HCT116 (cell line): ENCODE measurements around the gene CDC6. TPM values are rescaled to one million over a fixed set of nuclear protein-coding genes. Genes with fewer than 3 reads are reported as not detected.
A peak's percentile ranks its signal among the peaks of the same experiment; 100 is the strongest.

Experiments used
- ATAC-seq: fragments of 200-7000 bp; cut with Tn5 transposase; 2 replicates; pipeline ENCODE4 v1.9.1; 2020; ENCODE audit warnings: mild to moderate bottlenecking, moderate library complexity
- BruUV-seq: library from RNA; stranded (reverse); fragments of 400-500 nt; replicated peaks from 2 replicates; lab custom pipeline; 2021; lab: Mats Ljungman, UMichigan
- CTCF ChIA-PET: fragments of 300-600 bp; sonication (Branson Sonifier 250); formaldehyde crosslinking; loops from one replicate; lab custom pipeline; 2021; ENCODE audit warnings: antibody characterized with exemption; lab: Charles Lee
- POLR2A ChIA-PET: fragments of 300-600, 350-600 bp; sonication (Branson Sonifier 250); formaldehyde crosslinking; loops from one replicate; lab custom pipeline; 2021; ENCODE audit warnings: antibody characterized with exemption; lab: Charles Lee
- RAD21 ChIA-PET, 2 experiments: fragments of 300-600 bp; sonication (Branson Sonifier 250); formaldehyde crosslinking; loops; one replicate each; lab custom pipeline; 2023; ENCODE audit warnings: low total read pairs in 2 of 2; ENCODE audit not compliant: uncharacterized antibody in 2 of 2, unreplicated experiment in 2 of 2, low non-redundant PET in 1 of 2; lab: Charles Lee
- DNase-seq: peaks from one replicate; pipeline ENCODE4 v3.0.0-alpha.2; 2010; ENCODE audit warnings: low read depth, low spot score
- H2AFZ ChIP-seq: fragments of 200-600 bp; shearing (Covaris generic), sonication (generic); 2 replicates; pipeline ENCODE4 v1.6.1; 2017; ENCODE audit warnings: low read depth, mixed run types, mixed read lengths, antibody characterized with exemption, low read length; ENCODE audit not compliant: poor library complexity, severe bottlenecking
- H3K27ac ChIP-seq: 2 replicates; pipeline ENCODE4 v1.5.1; 2012; ENCODE audit warnings: low read depth, low read length
- H3K27me3 ChIP-seq: fragments of 200-600 bp; sonication (generic); 2 replicates; pipeline ENCODE4 v1.6.1; 2016; ENCODE audit warnings: mixed run types, low read length, mixed read lengths; ENCODE audit not compliant: insufficient read depth
- H3K36me3 ChIP-seq, 2 experiments: fragments of 200-500 bp in 1 of 2; fragments of 200-600 bp in 1 of 2; sonication (Bioruptor generic) in 1 of 2; sonication (generic) in 1 of 2; 2 replicates each; pipeline versions ENCODE4 v1.5.1 to v1.6.1; 2014 to 2016; ENCODE audit warnings: low read length in 2 of 2, inconsistent platforms in 1 of 2, mixed read lengths in 1 of 2, mixed run types in 1 of 2; ENCODE audit not compliant: insufficient read depth in 2 of 2, control insufficient read depth in 1 of 2
- H3K4me1 ChIP-seq, 2 experiments: fragments of 200-600 bp in 1 of 2; sonication (generic) in 1 of 2; 2 replicates each; pipeline versions ENCODE4 v1.5.1 to v1.6.1; 2012 to 2017; ENCODE audit warnings: low read length in 2 of 2, inconsistent platforms in 1 of 2, mild to moderate bottlenecking in 1 of 2, mixed read lengths in 1 of 2, mixed run types in 1 of 2, moderate library complexity in 1 of 2; ENCODE audit not compliant: insufficient read depth in 2 of 2, control insufficient read depth in 1 of 2
- H3K4me2 ChIP-seq: fragments of 200-600 bp; sonication (generic); 2 replicates; pipeline ENCODE4 v1.6.1; 2017; ENCODE audit warnings: mixed run types, low read length, mixed read lengths
- H3K4me3 ChIP-seq, 2 experiments: fragments of 200-600 bp in 1 of 2; sonication (generic) in 1 of 2; replicated peaks in 1 of 2; 2 replicates each; pipeline ENCODE4 v1.5.1; 2011 to 2016; ENCODE audit warnings: low read length in 2 of 2, control low read depth in 1 of 2, low read depth in 1 of 2, mild to moderate bottlenecking in 1 of 2, mixed read lengths in 1 of 2, mixed run types in 1 of 2
- H3K79me2 ChIP-seq: fragments of 200-600 bp; sonication (generic); 2 replicates; pipeline ENCODE4 v1.6.1; 2017; ENCODE audit warnings: mild to moderate bottlenecking, mixed run types, low read length, moderate library complexity, mixed read lengths; ENCODE audit not compliant: insufficient read depth
- H3K9ac ChIP-seq: fragments of 200-600 bp; sonication (generic); 2 replicates; pipeline ENCODE4 v1.6.1; 2016; ENCODE audit warnings: low read length, mixed read lengths
- H3K9me2 ChIP-seq: fragments of 200-600 bp; sonication (generic), shearing (Covaris generic); 2 replicates; pipeline ENCODE4 v1.6.1; 2017; ENCODE audit warnings: mixed run types, mild to moderate bottlenecking, moderate library complexity; ENCODE audit not compliant: insufficient read depth
- H3K9me3 ChIP-seq, 2 experiments: fragments of 200-500 bp in 1 of 2; fragments of 200-600 bp in 1 of 2; sonication (Bioruptor generic) in 1 of 2; sonication (generic) in 1 of 2; 2 replicates each; pipeline ENCODE4 v1.6.1; 2014 to 2017; ENCODE audit warnings: low read length in 2 of 2, mixed read lengths in 2 of 2, inconsistent platforms in 1 of 2, low read depth in 1 of 2, mild to moderate bottlenecking in 1 of 2, mixed run types in 1 of 2, moderate library complexity in 1 of 2; ENCODE audit not compliant: control insufficient read depth in 1 of 2, insufficient read depth in 1 of 2
- H4K20me1 ChIP-seq: fragments of 200-600 bp; sonication (generic), shearing (Covaris generic); 2 replicates; pipeline ENCODE4 v1.6.1; 2017; ENCODE audit warnings: mixed run types, mild to moderate bottlenecking, moderate library complexity; ENCODE audit not compliant: insufficient read depth
- CBX3 ChIP-seq: IDR thresholded peaks from 2 replicates; pipeline ENCODE4 v1.6.1; 2012; ENCODE audit warnings: low read depth
- CEBPB ChIP-seq: IDR thresholded peaks from 2 replicates; pipeline ENCODE4 v1.6.1; 2012; ENCODE audit warnings: low read depth
- EGR1 ChIP-seq: IDR thresholded peaks from 2 replicates; pipeline ENCODE4 v1.6.1; 2012; ENCODE audit warnings: low read depth
- EZH2phosphoT487 ChIP-seq: fragments of 200-600 bp; IDR thresholded peaks from 2 replicates; pipeline ENCODE4 v1.6.1; 2018; ENCODE audit warnings: antibody characterized with exemption, borderline replicate concordance
- FOSL1 ChIP-seq: IDR thresholded peaks from 2 replicates; pipeline ENCODE4 v1.6.1; 2012; ENCODE audit warnings: low read depth
- POLR2A ChIP-seq: IDR thresholded peaks from 2 replicates; pipeline ENCODE4 v1.7.0; 2011; ENCODE audit warnings: borderline replicate concordance; ENCODE audit not compliant: insufficient read depth, insufficient read length; ENCODE audit errors: extremely low read depth
- POLR2AphosphoS5 ChIP-seq: IDR thresholded peaks from 2 replicates; pipeline ENCODE4 v1.6.1; 2011; ENCODE audit warnings: mild to moderate bottlenecking, low read depth, low read length, moderate library complexity
- SIN3A ChIP-seq: IDR thresholded peaks from 2 replicates; pipeline ENCODE4 v1.6.1; 2012; ENCODE audit warnings: low read depth
- ZFX ChIP-seq: fragments of 450-650 bp; IDR thresholded peaks from 2 replicates; pipeline ENCODE4 v1.6.1; 2017
- ZNF274 ChIP-seq: fragments of 200-500 bp; sonication (Bioruptor generic); IDR thresholded peaks from 2 replicates; pipeline ENCODE4 v1.6.1; 2014; ENCODE audit warnings: mild to moderate bottlenecking, low read depth, low read length, inconsistent platforms
- intact Hi-C: fragments of 100-400 bp; cut with micrococcal nuclease; formaldehyde crosslinking; loops from 2 replicates; pipeline ENCODE4 v1.10.0; 2022
- total RNA-seq: library from RNA; stranded (reverse); gene quantifications from one replicate; pipeline ENCODE4 v1.2.1, GENCODE V29; 2021; ENCODE audit not compliant: unreplicated experiment
- TF ChIP-seq, protein P1 (sequence below): IDR thresholded peaks from 2 replicates; pipeline ENCODE4 v1.6.1; 2012
- TF ChIP-seq, protein P2 (sequence below), 3 experiments: fragments of 200-600 bp in 1 of 3; sonication (generic) in 1 of 3; IDR thresholded peaks in 2 of 3; conservative IDR thresholded peaks in 1 of 3; 2 replicates each; pipeline ENCODE4 v1.5.1; 2012 to 2017; ENCODE audit warnings: low read depth in 2 of 3, low read length in 2 of 3, antibody characterized with exemption in 1 of 3, borderline replicate concordance in 1 of 3, control low read depth in 1 of 3, mild to moderate bottlenecking in 1 of 3, mixed read lengths in 1 of 3, mixed run types in 1 of 3, moderate library complexity in 1 of 3; ENCODE audit not compliant: insufficient read depth in 1 of 3
- TF ChIP-seq, protein P3 (sequence below): IDR thresholded peaks from 2 replicates; pipeline ENCODE4 v1.6.1; 2012; ENCODE audit warnings: low read depth
- TF ChIP-seq, protein P4 (sequence below): IDR thresholded peaks from 2 replicates; pipeline ENCODE4 v1.6.1; 2012
- TF ChIP-seq, protein P5 (sequence below): IDR thresholded peaks from 2 replicates; pipeline ENCODE4 v1.6.1; 2011; ENCODE audit warnings: mild to moderate bottlenecking, low read length, moderate library complexity; ENCODE audit not compliant: insufficient replicate concordance; ENCODE audit errors: extremely low read depth

Gene CDC6
- total RNA-seq, 1 experiment from 2014 or later, result 117 TPM

DNA sequence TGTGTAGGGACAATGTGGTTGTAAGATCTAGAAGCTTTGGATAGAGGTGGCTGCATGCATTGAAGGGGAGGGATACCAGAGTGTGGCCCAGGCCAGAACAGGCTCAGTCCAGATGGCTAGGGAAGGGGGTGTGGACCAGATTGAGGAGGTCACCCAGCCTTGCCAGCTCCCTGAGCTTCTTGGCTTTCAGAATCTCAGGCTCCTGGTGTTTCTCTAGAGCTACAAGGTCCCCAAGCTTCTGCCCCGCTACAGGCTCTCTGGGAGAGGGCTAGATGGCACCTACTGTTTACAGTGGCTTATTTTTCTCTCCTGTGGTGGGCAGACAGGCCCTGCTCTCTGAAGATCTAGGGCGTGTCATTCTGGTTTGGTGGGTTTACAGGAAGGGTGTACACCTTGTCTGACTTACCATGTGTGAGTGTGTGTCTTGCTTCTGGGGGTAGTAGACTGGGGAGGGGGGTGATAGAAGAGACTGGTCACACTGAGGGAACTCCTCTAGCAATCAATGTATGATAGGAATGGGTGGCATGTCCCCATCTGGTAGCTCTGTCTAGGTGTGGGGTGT lies 22.4 kb downstream of the CDC6 start:
- POLR2A ChIA-PET, result no interaction called here
- Histone ChIP-seq H2AFZ (no peak overlapping the region), H3K9me3 (no peaks in the 10 kb centered on the region), H3K27me3 (no peaks in the 10 kb centered on the region), H3K4me3 (no peak overlapping the region)
- BruUV-seq, result no TSS peak
- TF ChIP-seq CBX3, result no peak
- TF ChIP-seq, protein P1, sequence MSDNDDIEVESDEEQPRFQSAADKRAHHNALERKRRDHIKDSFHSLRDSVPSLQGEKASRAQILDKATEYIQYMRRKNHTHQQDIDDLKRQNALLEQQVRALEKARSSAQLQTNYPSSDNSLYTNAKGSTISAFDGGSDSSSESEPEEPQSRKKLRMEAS, result no peak
- TF ChIP-seq, protein P2, sequence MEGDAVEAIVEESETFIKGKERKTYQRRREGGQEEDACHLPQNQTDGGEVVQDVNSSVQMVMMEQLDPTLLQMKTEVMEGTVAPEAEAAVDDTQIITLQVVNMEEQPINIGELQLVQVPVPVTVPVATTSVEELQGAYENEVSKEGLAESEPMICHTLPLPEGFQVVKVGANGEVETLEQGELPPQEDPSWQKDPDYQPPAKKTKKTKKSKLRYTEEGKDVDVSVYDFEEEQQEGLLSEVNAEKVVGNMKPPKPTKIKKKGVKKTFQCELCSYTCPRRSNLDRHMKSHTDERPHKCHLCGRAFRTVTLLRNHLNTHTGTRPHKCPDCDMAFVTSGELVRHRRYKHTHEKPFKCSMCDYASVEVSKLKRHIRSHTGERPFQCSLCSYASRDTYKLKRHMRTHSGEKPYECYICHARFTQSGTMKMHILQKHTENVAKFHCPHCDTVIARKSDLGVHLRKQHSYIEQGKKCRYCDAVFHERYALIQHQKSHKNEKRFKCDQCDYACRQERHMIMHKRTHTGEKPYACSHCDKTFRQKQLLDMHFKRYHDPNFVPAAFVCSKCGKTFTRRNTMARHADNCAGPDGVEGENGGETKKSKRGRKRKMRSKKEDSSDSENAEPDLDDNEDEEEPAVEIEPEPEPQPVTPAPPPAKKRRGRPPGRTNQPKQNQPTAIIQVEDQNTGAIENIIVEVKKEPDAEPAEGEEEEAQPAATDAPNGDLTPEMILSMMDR (IDR thresholded peaks at IDR 0.05 in 2 of 3, conservative IDR thresholded peaks at IDR 0.05 in 1 of 3; ENCODE audit: borderline replicate concordance in 1 of 3, insufficient read depth in 1 of 3, low read depth in 2 of 3, low read length in 2 of 3), result no peak
- TF ChIP-seq EGR1, result no peak
- TF ChIP-seq ZFX, result no peak
- no peak for TF ChIP-seq ZNF274
- TF ChIP-seq, protein P3, sequence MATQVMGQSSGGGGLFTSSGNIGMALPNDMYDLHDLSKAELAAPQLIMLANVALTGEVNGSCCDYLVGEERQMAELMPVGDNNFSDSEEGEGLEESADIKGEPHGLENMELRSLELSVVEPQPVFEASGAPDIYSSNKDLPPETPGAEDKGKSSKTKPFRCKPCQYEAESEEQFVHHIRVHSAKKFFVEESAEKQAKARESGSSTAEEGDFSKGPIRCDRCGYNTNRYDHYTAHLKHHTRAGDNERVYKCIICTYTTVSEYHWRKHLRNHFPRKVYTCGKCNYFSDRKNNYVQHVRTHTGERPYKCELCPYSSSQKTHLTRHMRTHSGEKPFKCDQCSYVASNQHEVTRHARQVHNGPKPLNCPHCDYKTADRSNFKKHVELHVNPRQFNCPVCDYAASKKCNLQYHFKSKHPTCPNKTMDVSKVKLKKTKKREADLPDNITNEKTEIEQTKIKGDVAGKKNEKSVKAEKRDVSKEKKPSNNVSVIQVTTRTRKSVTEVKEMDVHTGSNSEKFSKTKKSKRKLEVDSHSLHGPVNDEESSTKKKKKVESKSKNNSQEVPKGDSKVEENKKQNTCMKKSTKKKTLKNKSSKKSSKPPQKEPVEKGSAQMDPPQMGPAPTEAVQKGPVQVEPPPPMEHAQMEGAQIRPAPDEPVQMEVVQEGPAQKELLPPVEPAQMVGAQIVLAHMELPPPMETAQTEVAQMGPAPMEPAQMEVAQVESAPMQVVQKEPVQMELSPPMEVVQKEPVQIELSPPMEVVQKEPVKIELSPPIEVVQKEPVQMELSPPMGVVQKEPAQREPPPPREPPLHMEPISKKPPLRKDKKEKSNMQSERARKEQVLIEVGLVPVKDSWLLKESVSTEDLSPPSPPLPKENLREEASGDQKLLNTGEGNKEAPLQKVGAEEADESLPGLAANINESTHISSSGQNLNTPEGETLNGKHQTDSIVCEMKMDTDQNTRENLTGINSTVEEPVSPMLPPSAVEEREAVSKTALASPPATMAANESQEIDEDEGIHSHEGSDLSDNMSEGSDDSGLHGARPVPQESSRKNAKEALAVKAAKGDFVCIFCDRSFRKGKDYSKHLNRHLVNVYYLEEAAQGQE, result no peak
- TF ChIP-seq, protein P4, sequence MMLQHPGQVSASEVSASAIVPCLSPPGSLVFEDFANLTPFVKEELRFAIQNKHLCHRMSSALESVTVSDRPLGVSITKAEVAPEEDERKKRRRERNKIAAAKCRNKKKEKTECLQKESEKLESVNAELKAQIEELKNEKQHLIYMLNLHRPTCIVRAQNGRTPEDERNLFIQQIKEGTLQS, result no peak
- no peak for TF ChIP-seq POLR2AphosphoS5
- TF ChIP-seq EZH2phosphoT487, result no peak
- TF ChIP-seq SIN3A, result no peak
- TF ChIP-seq CEBPB, result no peak
- no peak for TF ChIP-seq POLR2A
- TF ChIP-seq, protein P5, sequence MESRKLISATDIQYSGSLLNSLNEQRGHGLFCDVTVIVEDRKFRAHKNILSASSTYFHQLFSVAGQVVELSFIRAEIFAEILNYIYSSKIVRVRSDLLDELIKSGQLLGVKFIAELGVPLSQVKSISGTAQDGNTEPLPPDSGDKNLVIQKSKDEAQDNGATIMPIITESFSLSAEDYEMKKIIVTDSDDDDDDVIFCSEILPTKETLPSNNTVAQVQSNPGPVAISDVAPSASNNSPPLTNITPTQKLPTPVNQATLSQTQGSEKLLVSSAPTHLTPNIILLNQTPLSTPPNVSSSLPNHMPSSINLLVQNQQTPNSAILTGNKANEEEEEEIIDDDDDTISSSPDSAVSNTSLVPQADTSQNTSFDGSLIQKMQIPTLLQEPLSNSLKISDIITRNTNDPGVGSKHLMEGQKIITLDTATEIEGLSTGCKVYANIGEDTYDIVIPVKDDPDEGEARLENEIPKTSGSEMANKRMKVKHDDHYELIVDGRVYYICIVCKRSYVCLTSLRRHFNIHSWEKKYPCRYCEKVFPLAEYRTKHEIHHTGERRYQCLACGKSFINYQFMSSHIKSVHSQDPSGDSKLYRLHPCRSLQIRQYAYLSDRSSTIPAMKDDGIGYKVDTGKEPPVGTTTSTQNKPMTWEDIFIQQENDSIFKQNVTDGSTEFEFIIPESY, result no peak
- no peak for TF ChIP-seq FOSL1
- TF ChIP-seq, all 23 proteins: peak for 0
- H3K4me1 ChIP-seq, result peaks cover 68 to 86% of the 10 kb centered on the region in 2 experiments
- ATAC-seq, result no peak
- peak overlapping the region; percentile 8 for H3K4me2 ChIP-seq
- CTCF ChIA-PET, result no interaction called here
- RAD21 ChIA-PET, result no interaction called here
- H3K9me2 ChIP-seq, result no peaks in the 10 kb centered on the region
- H3K36me3 ChIP-seq, result peaks cover 0 to 4% of the 10 kb centered on the region in 2 experiments; a peak in 1 of 4 replicates
- no peaks in the 10 kb centered on the region for H3K79me2 ChIP-seq
- no peak for DNase-seq
- H3K9ac ChIP-seq, result no peak overlapping the region
- H4K20me1 ChIP-seq, result no peaks in the 10 kb centered on the region
- peak overlapping the region; percentile 20; the same call in 1 of the 2 replicates for H3K27ac ChIP-seq
- intact Hi-C loops, result no loop called here
